H1 (cell line): ENCODE results near the gene ZNF611. TPM values are rescaled to one million over a fixed set of nuclear protein-coding genes. Genes with fewer than 3 reads are reported as not detected.
A peak's percentile ranks its signal among the peaks of the same experiment; 100 is the strongest.

Experiments used
- CTCF ChIA-PET: fragments of 300-600 bp; sonication (Branson Sonifier 250); formaldehyde crosslinking; loops from one replicate; lab custom pipeline; 2021; ENCODE audit not compliant: partially characterized antibody; lab: Charles Lee
- POLR2A ChIA-PET: fragments of 300-600 bp; sonication (Branson Sonifier 250); formaldehyde crosslinking; loops from one replicate; lab custom pipeline; 2021; ENCODE audit warnings: inconsistent platforms; ENCODE audit not compliant: partially characterized antibody; lab: Charles Lee
- DNase-seq, 2 experiments: peaks; one replicate each; pipeline versions ENCODE4 v3.0.0 to v3.0.0-alpha.2; 2010 to 2022; ENCODE audit warnings: low spot score in 2 of 2, low read depth in 1 of 2, mixed read lengths in 1 of 2
- FAIRE-seq: peaks from 2 replicates; lab custom pipeline; 2011; peaks lifted over from hg19 to GRCh38; lab: Jason Lieb, UNC
- H2AFZ ChIP-seq: 2 replicates; pipeline ENCODE4 v1.8.1; 2012; ENCODE audit warnings: low read length, inconsistent platforms
- H2AK5ac ChIP-seq: 2 replicates; pipeline ENCODE4 v1.6.1; 2013; ENCODE audit warnings: low read depth, low read length
- H2BK120ac ChIP-seq: replicated peaks from 2 replicates; pipeline ENCODE3; 2013; ENCODE audit warnings: low read depth, low read length, inconsistent platforms
- H2BK12ac ChIP-seq: 2 replicates; pipeline ENCODE4 v1.6.1; 2013; ENCODE audit warnings: low read depth, low read length
- H2BK15ac ChIP-seq: 2 replicates; pipeline ENCODE4 v1.6.1; 2013; ENCODE audit warnings: low read length
- H2BK20ac ChIP-seq: 2 replicates; pipeline ENCODE4 v1.6.1; 2013; ENCODE audit warnings: low read length
- H2BK5ac ChIP-seq: 2 replicates; pipeline ENCODE4 v1.6.1; 2013; ENCODE audit warnings: low read depth, low read length
- H3K14ac ChIP-seq: 2 replicates; pipeline ENCODE4 v1.6.1; 2013; ENCODE audit warnings: inconsistent platforms; ENCODE audit not compliant: insufficient read length
- H3K18ac ChIP-seq: 2 replicates; pipeline ENCODE4 v1.6.1; 2013; ENCODE audit warnings: low read length; ENCODE audit errors: extremely low read depth
- H3K23ac ChIP-seq: 2 replicates; pipeline ENCODE4 v1.6.1; 2013; ENCODE audit warnings: inconsistent platforms; ENCODE audit not compliant: insufficient read length
- H3K23me2 ChIP-seq: 2 replicates; pipeline ENCODE4 v1.6.1; 2013; ENCODE audit warnings: low read depth, low read length
- H3K27ac ChIP-seq: 2 replicates; pipeline ENCODE4 v1.6.1; 2011; ENCODE audit warnings: low read depth, low read length, inconsistent platforms
- H3K27me3 ChIP-seq, 4 experiments: replicated peaks in 1 of 4; 1 replicate in 1 of 4; 2 replicates in 3 of 4; pipeline versions ENCODE4 v1.6.1 to v1.8.1; 2011 to 2013; ENCODE audit warnings: low read length in 3 of 4, mild to moderate bottlenecking in 3 of 4, inconsistent platforms in 2 of 4, mixed read lengths in 2 of 4, moderate library complexity in 1 of 4; ENCODE audit not compliant: control insufficient read depth in 3 of 4, insufficient read depth in 3 of 4; ENCODE audit errors: extremely low read depth in 1 of 4
- H3K36me3 ChIP-seq, 4 experiments: 2 replicates each; pipeline versions ENCODE4 v1.6.1 to v1.8.1; 2011 to 2013; ENCODE audit warnings: mild to moderate bottlenecking in 4 of 4, low read length in 3 of 4, moderate library complexity in 2 of 4, control low read depth in 1 of 4, inconsistent platforms in 1 of 4; ENCODE audit not compliant: insufficient read depth in 4 of 4, control insufficient read depth in 2 of 4
- H3K4ac ChIP-seq: replicated peaks from 2 replicates; pipeline ENCODE3; 2013; ENCODE audit warnings: low read length, low read depth, mixed read lengths, inconsistent platforms; ENCODE audit not compliant: insufficient read length
- H3K4me1 ChIP-seq, 4 experiments: replicated peaks in 1 of 4; 1 replicate in 1 of 4; 2 replicates in 3 of 4; pipeline versions ENCODE4 v1.6.1 to v1.8.1; 2011 to 2013; ENCODE audit warnings: low read length in 3 of 4, inconsistent platforms in 2 of 4, mixed read lengths in 1 of 4; ENCODE audit not compliant: insufficient read depth in 4 of 4, control insufficient read depth in 3 of 4
- H3K4me2 ChIP-seq, 2 experiments: 2 replicates each; pipeline versions ENCODE4 v1.6.1 to v1.8.1; 2011 to 2013; ENCODE audit warnings: low read depth in 2 of 2, low read length in 2 of 2, control low read depth in 1 of 2, inconsistent platforms in 1 of 2, mild to moderate bottlenecking in 1 of 2; ENCODE audit not compliant: insufficient read depth in 1 of 2
- H3K4me3 ChIP-seq, 4 experiments: fragments of 200-600, 300-600 bp in 1 of 4; sonication (generic), shearing (Covaris generic), sonication (Bioruptor Twin) in 1 of 4; 2 replicates each; pipeline versions ENCODE4 v1.5.1 to v1.8.1; 2011 to 2016; ENCODE audit warnings: low read length in 4 of 4, low read depth in 3 of 4, control low read depth in 2 of 4, inconsistent platforms in 2 of 4, mild to moderate bottlenecking in 2 of 4, mixed read lengths in 1 of 4, moderate library complexity in 1 of 4; ENCODE audit not compliant: insufficient read depth in 2 of 4; ENCODE audit errors: extremely low read depth in 1 of 4
- H3K56ac ChIP-seq: replicated peaks from 2 replicates; pipeline ENCODE3; 2013; ENCODE audit warnings: low read depth, mild to moderate bottlenecking, mixed read lengths, low read length, inconsistent platforms; ENCODE audit not compliant: insufficient read length
- H3K79me1 ChIP-seq: 2 replicates; pipeline ENCODE4 v1.6.1; 2013; ENCODE audit warnings: low read depth, low read length, control low read depth
- H3K79me2 ChIP-seq, 2 experiments: 2 replicates each; pipeline versions ENCODE4 v1.6.1 to v1.8.1; 2012 to 2013; ENCODE audit warnings: low read length in 2 of 2, mild to moderate bottlenecking in 2 of 2, inconsistent platforms in 1 of 2; ENCODE audit not compliant: insufficient read depth in 2 of 2, control insufficient read depth in 1 of 2
- H3K9ac ChIP-seq, 4 experiments: replicated peaks in 1 of 4; 1 replicate in 1 of 4; 2 replicates in 3 of 4; pipeline versions ENCODE4 v1.6.1 to v1.8.1; 2011 to 2013; ENCODE audit warnings: low read depth in 3 of 4, low read length in 3 of 4, control low read depth in 2 of 4, mild to moderate bottlenecking in 2 of 4, moderate library complexity in 2 of 4, inconsistent platforms in 1 of 4; ENCODE audit errors: extremely low read depth in 1 of 4
- H3K9me3 ChIP-seq, 2 experiments: 2 replicates each; pipeline versions ENCODE4 v1.6.1 to v1.8.1; 2012 to 2013; ENCODE audit warnings: mild to moderate bottlenecking in 2 of 2, moderate library complexity in 2 of 2, control low read depth in 1 of 2, inconsistent platforms in 1 of 2, low read depth in 1 of 2, low read length in 1 of 2, mixed read lengths in 1 of 2; ENCODE audit not compliant: insufficient read depth in 2 of 2
- H4K20me1 ChIP-seq, 2 experiments: replicated peaks in 1 of 2; 2 replicates each; pipeline versions ENCODE3 to v1.8.1; 2011 to 2013; ENCODE audit warnings: inconsistent platforms in 2 of 2, low read length in 2 of 2, mild to moderate bottlenecking in 1 of 2; ENCODE audit not compliant: insufficient read depth in 2 of 2, control insufficient read depth in 1 of 2
- H4K5ac ChIP-seq: 2 replicates; pipeline ENCODE4 v1.6.1; 2013; ENCODE audit warnings: low read length, low read depth, mixed read lengths, inconsistent platforms; ENCODE audit not compliant: insufficient read length
- H4K8ac ChIP-seq: 2 replicates; pipeline ENCODE4 v1.8.0; 2013; ENCODE audit warnings: mild to moderate bottlenecking, moderate library complexity, low read length, inconsistent platforms; ENCODE audit not compliant: insufficient read depth; ENCODE audit errors: extremely low read depth
- H4K91ac ChIP-seq: replicated peaks from 2 replicates; pipeline ENCODE3; 2013; ENCODE audit warnings: low read length, mixed read lengths, inconsistent platforms; ENCODE audit not compliant: insufficient read length
- ASH2L ChIP-seq: fragments of 200-600, 300-600 bp; sonication (generic); IDR thresholded peaks from one replicate; pipeline ENCODE4 v1.7.1; 2017; ENCODE audit warnings: low read length
- BCL11A ChIP-seq, 2 experiments: IDR thresholded peaks; one replicate each; pipeline ENCODE4 v1.6.1; 2011; ENCODE audit warnings: low read depth in 2 of 2, low read length in 2 of 2, mild to moderate bottlenecking in 2 of 2
- BRCA1 ChIP-seq: IDR thresholded peaks from 2 replicates; pipeline ENCODE4 v1.6.1; 2012; ENCODE audit warnings: low read depth, low read length, improper control_type of control experiment
- CHD1 ChIP-seq: IDR thresholded peaks from 2 replicates; pipeline ENCODE4 v1.6.1; 2012; ENCODE audit warnings: low read depth, low read length, improper control_type of control experiment
- CHD2 ChIP-seq: IDR thresholded peaks from 2 replicates; pipeline ENCODE4 v1.6.1; 2012; ENCODE audit warnings: low read length, improper control_type of control experiment
- EZH2 ChIP-seq: fragments of 200-600 bp; sonication (generic); IDR thresholded peaks from 2 replicates; pipeline ENCODE4 v1.7.1; 2012; ENCODE audit warnings: low read depth, mild to moderate bottlenecking, moderate library complexity, low read length, inconsistent platforms; ENCODE audit not compliant: severe bottlenecking
- GABPA ChIP-seq: IDR thresholded peaks from 2 replicates; pipeline ENCODE4 v1.6.1; 2011; ENCODE audit warnings: mild to moderate bottlenecking, low read length, moderate library complexity, borderline replicate concordance; ENCODE audit not compliant: insufficient read depth
- POU5F1 ChIP-seq: IDR thresholded peaks from 2 replicates; pipeline ENCODE4 v1.6.1; 2011; ENCODE audit warnings: low read depth, mild to moderate bottlenecking, low read length, moderate library complexity
- RAD21 ChIP-seq, 2 experiments: IDR thresholded peaks in 1 of 2; conservative IDR thresholded peaks in 1 of 2; 2 replicates each; pipeline ENCODE4 v1.6.1; 2011; ENCODE audit warnings: low read depth in 2 of 2, low read length in 2 of 2, improper control_type of control experiment in 1 of 2, inconsistent platforms in 1 of 2, mild to moderate bottlenecking in 1 of 2, moderate library complexity in 1 of 2
- SIRT6 ChIP-seq: IDR thresholded peaks from one replicate; pipeline ENCODE4 v1.7.1; 2012; ENCODE audit warnings: low read length, inconsistent platforms
- SIX5 ChIP-seq: IDR thresholded peaks from 2 replicates; pipeline ENCODE4 v1.6.1; 2011; ENCODE audit warnings: mild to moderate bottlenecking, low read depth, low read length
- TBP ChIP-seq: IDR thresholded peaks from 2 replicates; pipeline ENCODE4 v1.6.1; 2011; ENCODE audit warnings: low read depth, low read length, improper control_type of control experiment
- YY1 ChIP-seq: IDR thresholded peaks from 2 replicates; pipeline ENCODE4 v1.6.1; 2011; ENCODE audit warnings: low read depth, mild to moderate bottlenecking, low read length
- WGBS, 2 experiments: shearing (Covaris generic) in 1 of 2; methylation state at CpG; one replicate each; pipeline versions ENCODE4 v1.1.6 to v1.1.7; 2013 to 2015; ENCODE audit warnings: low lambda C conversion rate in 2 of 2, mixed read lengths in 2 of 2, inconsistent platforms in 1 of 2, low coverage in 1 of 2, missing lambda C conversion rate in 1 of 2; ENCODE audit not compliant: insufficient replicate concordance in 2 of 2, insufficient coverage in 1 of 2, insufficient read length in 1 of 2; ENCODE audit errors: extremely low coverage in 1 of 2, missing lambda C conversion rate in 1 of 2; 5-methylcytosine and 5-hydroxymethylcytosine counted together
- polyA plus RNA-seq, 7 experiments: library from polyadenylated mRNA; depleted of rRNA in 3 of 7; stranded (reverse) in 5 of 7; unstranded in 2 of 7; fragments of >200 nt in 5 of 7; fragments of 200-250 nt in 2 of 7; gene quantifications; 1 replicate in 5 of 7; 2 replicates in 1 of 7; 4 replicates in 1 of 7; pipeline versions ENCODE4 v1.2.1 to v1.2.3, GENCODE V29; 2011 to 2013; ENCODE audit warnings: missing spikeins in 2 of 7, mixed read lengths in 2 of 7
- total RNA-seq: library from RNA; stranded (reverse); fragmentation: NEBNext Ultra II Directional; extraction: Animal tissue kit (Norgen Biotek cat#: 25700); gene quantifications from 2 replicates; pipeline ENCODE4 v1.2.1, GENCODE V29; 2021

The ZNF611 gene
- total and polyA plus RNA-seq, 2 of the 8 experiments (the other 6 are each of a cell fraction or from before 2014, with no cell fraction given), result 1.9 to 19.0 TPM

GRCh38 chr19:52665529-52665928, 69.3 kb downstream of the ZNF611 start:
- H2BK120ac ChIP-seq, result no peak overlapping the region
- no peak overlapping the region for H4K8ac ChIP-seq
- H4K20me1 ChIP-seq, result peaks cover 0 to 2% of the 10 kb centered on the region in 2 experiments
- H2BK12ac ChIP-seq, result no peak overlapping the region
- no peak overlapping the region for H3K4me2 ChIP-seq
- WGBS, 2 experiments, result 97% methylated on average over 6 of the region's 6 CpGs; no CpG with 5 or more reads in 1 of the 2 experiments
- no peak overlapping the region for H2BK5ac ChIP-seq
- no peak overlapping the region for H2AFZ ChIP-seq
- no peak overlapping the region for H3K18ac ChIP-seq
- no peak overlapping the region for H3K27ac ChIP-seq
- H3K36me3 ChIP-seq, result no peaks in the 10 kb centered on the region
- FAIRE-seq (no peak), DNase-seq (no peak)
- no peaks in the 10 kb centered on the region; the same call in 1 of the 2 replicates for H3K23me2 ChIP-seq
- no peak overlapping the region for H3K14ac ChIP-seq
- H2BK15ac ChIP-seq, result 0 out of 2 replicates have a peak overlapping the region, but pooled peaks have one; percentile 61
- no peak overlapping the region for H3K9ac ChIP-seq
- no peak overlapping the region for H4K91ac ChIP-seq
- H4K5ac ChIP-seq, result no peak overlapping the region
- no peaks in the 10 kb centered on the region for H3K79me2 ChIP-seq
- H3K27me3 ChIP-seq, result no peaks in the 10 kb centered on the region
- no peaks in the 10 kb centered on the region for H3K9me3 ChIP-seq
- H3K56ac ChIP-seq, result no peak overlapping the region
- CTCF ChIA-PET, result interaction anchor here (1.3 kb wide), 1 partner anchor 392 kb away, joined by 3 read pairs; no protein-coding TSS in a partner anchor
- no peak overlapping the region for H2BK20ac ChIP-seq
- H2AK5ac ChIP-seq, result no peak overlapping the region
- peaks cover 0 to 12% (median 5%) of the 10 kb centered on the region in 4 experiments; a peak in 4 of 7 replicates for H3K4me1 ChIP-seq
- H3K4me3 ChIP-seq, result no peak overlapping the region
- POLR2A ChIA-PET, result interaction anchor here (0.7 kb wide), 1 partner anchor 315 kb away, joined by 3 read pairs; no protein-coding TSS in a partner anchor
- no peak overlapping the region for H3K23ac ChIP-seq
- no peaks in the 10 kb centered on the region for H3K79me1 ChIP-seq
- no peak overlapping the region for H3K4ac ChIP-seq
- TF ChIP-seq EZH2, result no peak
- no peak for TF ChIP-seq CHD1
- no peak for TF ChIP-seq BRCA1
- no peak for TF ChIP-seq SIX5
- no peak for TF ChIP-seq GABPA
- no peak for TF ChIP-seq BCL11A (IDR thresholded peaks at IDR 0.05; ENCODE audit: low read depth in 2 of 2, low read length in 2 of 2)
- no peak for TF ChIP-seq RAD21 (IDR thresholded peaks at IDR 0.05 in 1 of 2, conservative IDR thresholded peaks at IDR 0.05 in 1 of 2; ENCODE audit: low read depth in 2 of 2, low read length in 2 of 2)
- no peak for TF ChIP-seq TBP
- no peak for TF ChIP-seq YY1
- TF ChIP-seq POU5F1, result no peak
- TF ChIP-seq SIRT6, result no peak
- no peak for TF ChIP-seq CHD2
- TF ChIP-seq ASH2L, result no peak
